ENCODE results near the gene AGAP2. TPM values are rescaled to one million over a fixed set of nuclear protein-coding genes. Genes with fewer than 3 reads are reported as not detected.

The AGAP2 gene
- total and polyA plus RNA-seq, 9 of the 15 experiments (the other 6 are each of a cell fraction or from before 2014, with no cell fraction given) = 0.04 to 0.77 (median 0.28) TPM; not detected in 1

GRCh38 chr12:57735952-57736740 is 2.4 kb downstream of the AGAP2 start (continued):
- 0 out of 2 replicates have a peak, but pooled peaks have one; percentile 14 for TF ChIP-seq CREB1 (IDR thresholded peaks at IDR 0.05)
- TF ChIP-seq CREB1 (CRISPR knock-in tag; IDR thresholded peaks at IDR 0.05) = no peak
- TF ChIP-seq MNT (conservative IDR thresholded peaks at IDR 0.05) = peak in 1 of 2 experiments; percentile 25; a peak in 1 of 4 replicates
- TF ChIP-seq SIN3A (IDR thresholded peaks at IDR 0.05; ENCODE audit: borderline replicate concordance in 2 of 2, control insufficient read depth in 1 of 2, low read depth in 2 of 2, low read length in 2 of 2) = peak in 1 of 2 experiments; percentile 27; a peak in 1 of 4 replicates
- TF ChIP-seq GMEB1 (CRISPR knock-in tag; IDR thresholded peaks at IDR 0.05) = no peak
- no peak for TF ChIP-seq ZNF785 (CRISPR knock-in tag; IDR thresholded peaks at IDR 0.05)
- TF ChIP-seq DIDO1 (tag; IDR thresholded peaks at IDR 0.05; ENCODE audit: low read depth) = no peak
- TF ChIP-seq EGR1 (conservative IDR thresholded peaks at IDR 0.05) = peak; percentile 76
- peak; percentile 52 for TF ChIP-seq ATF7 (IDR thresholded peaks at IDR 0.05)
- peak; percentile 15; the same call in 1 of the 2 replicates for TF ChIP-seq NFIC (IDR thresholded peaks at IDR 0.05)
- TF ChIP-seq SMARCE1 (IDR thresholded peaks at IDR 0.05) = no peak
- TF ChIP-seq GATA2 (CRISPR knock-in tag; IDR thresholded peaks at IDR 0.05) = no peak
- 0 out of 2 replicates have a peak, but pooled peaks have one; percentile 24 for TF ChIP-seq ESRRA (IDR thresholded peaks at IDR 0.05; ENCODE audit: borderline replicate concordance, low read depth)
- peak; percentile 49; the same call in 1 of the 2 replicates for TF ChIP-seq ZNF395 (CRISPR knock-in tag; IDR thresholded peaks at IDR 0.05)
- no peak for TF ChIP-seq MBD1 (CRISPR knock-in tag; IDR thresholded peaks at IDR 0.05)
- TF ChIP-seq RBFOX2 (IDR thresholded peaks at IDR 0.05; ENCODE audit: low read depth, low read length) = peak; percentile 77
